Stimulated activated CD4-positive, alpha-beta T cell treated with anti-CD3 and anti-CD28 coated beads, Interleukin-4, amount 100 ng/mL, for 24 hours (primary cell): ENCODE measurements around the gene ATXN7L1.
"Not testable (repeated sequence)": the region's sequence is repeated elsewhere in the genome, so short reads cannot be mapped to it uniquely, and the experiment has no call there.

Experiments
- DNase-seq: peaks from one replicate; pipeline ENCODE4 v3.0.0-alpha.2; 2020

Gene ATXN7L1

GRCh38 chr7:105600720-105601550, 275.5 kb downstream of the ATXN7L1 start:
- no peak for DNase-seq

- no peak for DNase-seq
Measured at GRCh38 chr7:105599551-105599950, 276.8 kb downstream of the ATXN7L1 start.

- not testable (repeated sequence) for DNase-seq
Measured at GRCh38 chr7:105599080-105599479, 277.3 kb downstream of the ATXN7L1 start.

- DNase-seq: no peak
Measured at GRCh38 chr7:105596866-105597265, 279.5 kb downstream of the ATXN7L1 start.

GRCh38 chr7:105594034-105594433, 282.4 kb downstream of the ATXN7L1 start:
- no peak for DNase-seq

DNA sequence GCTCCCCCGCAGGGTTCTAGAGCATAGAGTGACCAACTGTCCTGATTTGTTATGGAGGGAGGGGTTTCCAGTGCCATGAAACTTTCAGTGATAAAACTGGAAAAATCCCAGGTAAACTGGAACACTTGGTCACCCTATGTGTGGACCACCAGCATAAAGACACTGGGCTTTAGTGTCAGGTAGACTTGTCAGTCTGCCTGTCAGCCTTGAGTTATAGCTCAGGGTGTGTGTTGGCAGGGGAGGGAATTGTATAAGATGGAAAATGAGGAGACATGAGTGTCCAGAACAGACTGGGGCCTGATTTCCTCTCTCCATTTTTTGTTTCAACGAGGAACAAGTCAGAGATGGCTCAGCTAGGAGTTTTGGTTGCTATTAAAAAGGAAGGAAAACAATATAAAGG, 284.9 kb downstream of the ATXN7L1 start:
- DNase-seq: no peak

- no peak for DNase-seq
Measured at GRCh38 chr7:105590793-105591192, 285.6 kb downstream of the ATXN7L1 start.

DNA sequence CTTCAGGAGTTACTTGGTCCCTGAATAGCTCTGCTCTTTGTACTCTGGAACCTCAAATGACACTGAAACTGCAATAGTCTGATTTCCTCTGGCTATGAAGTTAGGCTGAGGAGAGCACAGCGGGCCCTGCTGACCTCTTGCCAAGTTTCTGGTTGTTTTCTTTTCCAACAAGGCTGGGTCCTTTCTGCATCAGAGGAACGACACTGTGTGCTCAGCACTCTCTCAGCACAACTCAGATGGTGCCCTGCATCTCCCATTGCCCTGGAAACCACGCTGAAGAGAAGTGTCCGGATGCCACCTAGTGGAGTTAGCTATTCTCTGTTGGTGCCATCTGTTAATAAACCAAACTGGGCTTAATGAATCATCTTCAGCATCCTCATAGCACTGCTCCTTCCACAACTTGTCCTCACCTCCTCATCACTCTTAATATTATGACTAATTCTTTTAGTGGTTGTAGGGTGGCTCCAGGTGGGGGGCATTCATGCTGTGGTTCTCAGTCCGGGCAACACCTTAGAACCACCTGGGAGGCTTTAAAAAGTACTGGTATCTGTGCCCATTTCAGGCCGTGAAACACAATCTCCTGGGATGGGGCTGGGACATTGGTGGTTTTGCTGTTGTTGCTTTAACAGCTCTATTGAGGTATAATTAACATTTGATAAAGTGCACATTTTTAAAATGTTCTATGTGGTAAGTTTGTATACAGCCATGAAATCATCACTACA, 286.9 kb downstream of the ATXN7L1 start:
- DNase-seq: peak; percentile 52

DNA sequence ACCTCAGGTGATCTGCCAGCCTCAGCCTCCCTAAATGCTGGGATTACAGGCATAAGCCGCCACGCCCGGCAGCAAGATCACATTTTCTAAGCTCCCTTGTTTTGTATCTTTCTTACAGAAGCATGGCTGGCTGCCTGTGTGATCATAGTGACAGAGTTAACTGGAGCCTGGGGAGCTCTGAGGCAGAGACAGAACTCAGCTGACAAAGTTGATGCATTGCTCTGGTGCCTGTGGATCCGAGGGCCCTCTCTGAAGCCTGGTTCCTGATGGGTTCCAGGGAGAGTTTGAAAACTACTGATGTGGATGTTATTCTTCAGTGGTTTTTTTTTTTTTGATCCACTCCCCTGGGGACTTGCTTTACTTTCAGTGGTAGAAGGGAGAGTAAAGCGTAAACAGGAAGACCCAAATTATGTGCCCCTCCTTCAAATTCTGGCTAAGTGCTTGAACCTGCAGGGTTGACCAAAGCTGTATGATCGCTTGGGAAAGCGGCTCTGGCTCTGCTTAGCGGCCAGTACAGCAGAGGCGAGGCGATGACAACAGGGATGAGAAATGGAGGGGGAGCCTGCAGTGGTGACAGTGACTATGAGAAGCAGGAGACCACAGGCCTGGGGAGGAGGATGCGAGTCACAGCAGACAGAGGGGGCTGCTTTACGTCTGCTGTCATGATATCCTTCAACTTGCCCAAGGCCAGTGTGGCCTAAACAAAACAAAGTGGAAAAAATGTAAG, 288.3 kb downstream of the ATXN7L1 start:
- DNase-seq: no peak

- no peak for DNase-seq
Measured at GRCh38 chr7:105585850-105586500, 290.4 kb downstream of the ATXN7L1 start.

- no peak for DNase-seq
Measured at GRCh38 chr7:105584165-105584564, 292.2 kb downstream of the ATXN7L1 start.

DNA sequence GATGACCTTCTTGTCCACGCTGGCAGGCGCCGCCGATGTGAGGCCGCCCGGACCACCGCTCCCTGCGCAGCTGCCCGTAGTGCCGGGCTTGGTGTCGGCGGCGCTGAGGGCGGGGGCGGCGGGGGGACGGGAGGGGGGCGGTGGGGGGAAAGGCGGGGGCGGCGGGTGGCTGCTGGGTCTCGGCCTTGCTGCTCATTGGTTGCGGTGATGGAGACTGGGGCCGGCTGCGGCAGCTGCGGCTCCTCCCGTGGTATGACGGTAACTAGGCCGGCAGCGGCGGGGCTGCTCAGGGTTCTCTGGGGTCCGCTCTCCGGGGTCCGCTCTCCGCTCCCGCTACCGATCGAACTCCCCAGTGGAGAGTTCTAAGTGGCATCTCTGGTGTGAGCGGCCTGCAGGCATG, 293.3 kb downstream of the ATXN7L1 start:
- no peak for DNase-seq

DNA sequence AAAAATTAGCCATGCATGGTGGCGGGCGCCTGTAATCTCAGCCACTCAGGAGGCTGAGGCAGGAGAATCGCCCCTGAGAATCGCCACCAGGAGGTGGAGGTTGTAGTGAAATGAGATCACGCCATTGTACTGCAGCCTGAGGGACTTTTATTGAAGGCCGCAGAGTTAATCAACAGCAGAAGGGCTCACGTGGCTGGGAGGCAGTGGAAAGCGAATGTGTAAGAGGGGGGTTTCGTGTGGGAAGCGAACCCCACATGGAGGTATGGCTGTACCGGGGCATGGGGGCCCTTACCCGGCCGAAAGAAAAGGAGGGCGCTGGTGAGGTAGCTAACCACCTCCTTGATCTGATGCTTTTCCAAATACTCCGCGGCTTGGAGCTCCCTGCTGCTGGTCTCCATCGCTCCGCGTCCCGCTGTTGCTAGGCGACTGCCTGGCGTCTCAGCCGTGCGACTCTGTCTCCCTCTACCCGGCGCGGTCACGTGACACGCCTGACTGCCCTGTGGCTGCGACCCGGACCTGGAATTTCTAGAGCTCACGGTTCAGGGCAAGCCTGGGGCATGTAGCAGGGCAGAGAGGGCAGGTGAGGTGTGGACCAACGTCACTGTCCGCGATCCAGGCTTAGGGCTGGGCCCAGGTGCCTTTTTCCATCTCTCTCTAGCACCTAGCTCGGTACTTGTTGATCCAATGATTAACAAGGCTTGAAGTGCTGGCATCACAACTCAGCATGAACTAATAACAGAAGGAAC, 295.2 kb downstream of the ATXN7L1 start, which contains the start of gene EFCAB10:
Gene EFCAB10 (minus strand): TSS at position 428 of the 746 bp plus-strand sequence. CDS start 30 bp downstream, at position 398.
- peak; percentile 53 for DNase-seq

- no peak for DNase-seq
Measured at GRCh38 chr7:105580022-105580740, 296.2 kb downstream of the ATXN7L1 start.

- no peak for DNase-seq
Measured at GRCh38 chr7:105578496-105578895, 297.9 kb downstream of the ATXN7L1 start.

DNA sequence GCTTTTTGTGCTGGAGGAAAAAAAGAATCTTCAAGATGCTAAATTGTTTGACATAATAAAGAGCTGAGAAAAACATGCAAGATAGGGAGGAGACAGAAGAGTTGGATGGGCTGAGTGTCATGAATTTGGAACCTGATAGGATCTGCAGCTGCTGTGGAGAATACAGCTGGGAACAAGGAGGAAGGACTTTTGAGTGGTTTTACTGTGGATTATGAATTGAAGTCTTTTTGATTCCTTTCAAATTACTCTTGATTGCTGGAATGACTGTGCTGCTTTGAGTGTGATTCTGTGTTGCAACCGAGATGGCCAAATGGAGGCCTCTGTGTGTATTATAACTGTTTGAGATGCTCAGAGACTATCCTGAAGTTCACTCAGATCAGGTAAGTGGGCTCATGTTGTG, 299.1 kb downstream of the ATXN7L1 start:
- no peak for DNase-seq

DNA sequence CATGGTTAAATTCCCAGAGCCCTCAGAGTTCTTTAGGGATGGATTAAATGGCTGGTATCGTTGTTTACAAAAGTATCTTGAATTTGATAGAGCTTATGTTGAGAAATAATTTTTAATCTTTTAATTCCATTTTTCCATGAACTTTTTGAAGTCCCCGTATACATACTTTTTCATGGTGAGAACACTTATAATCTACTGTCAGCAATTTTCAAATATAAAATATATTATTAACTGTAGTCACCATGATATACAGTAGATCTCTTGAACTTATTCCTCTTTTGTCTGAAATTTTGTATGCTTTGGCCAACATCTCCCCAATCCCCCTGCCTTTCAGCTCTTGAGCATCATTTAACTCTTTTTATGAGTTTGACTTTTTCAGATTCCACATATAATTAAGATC, 304.5 kb downstream of the ATXN7L1 start:
- no peak for DNase-seq

GRCh38 chr7:105567821-105568220, 308.6 kb downstream of the ATXN7L1 start:
- DNase-seq: no peak

DNA sequence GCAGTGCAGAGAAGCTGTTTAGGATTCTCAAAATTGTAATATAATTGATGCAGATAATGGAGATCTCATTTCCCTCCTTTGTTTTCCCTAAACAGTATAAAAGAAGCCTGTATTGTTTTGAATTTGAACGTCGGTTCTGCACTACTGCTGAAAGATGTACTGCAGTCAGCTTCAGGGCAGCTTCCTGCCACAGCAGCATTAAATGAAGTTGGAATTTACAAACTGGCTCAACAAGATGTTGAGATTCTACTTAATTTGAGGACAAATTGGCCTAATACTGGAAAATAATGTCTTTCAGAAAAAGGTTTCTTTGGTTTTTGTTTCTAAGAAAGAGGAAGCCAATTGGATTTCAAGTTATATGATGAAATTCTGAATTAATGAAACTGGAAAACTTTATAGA, 309.4 kb downstream of the ATXN7L1 start:
- DNase-seq: no peak

DNA sequence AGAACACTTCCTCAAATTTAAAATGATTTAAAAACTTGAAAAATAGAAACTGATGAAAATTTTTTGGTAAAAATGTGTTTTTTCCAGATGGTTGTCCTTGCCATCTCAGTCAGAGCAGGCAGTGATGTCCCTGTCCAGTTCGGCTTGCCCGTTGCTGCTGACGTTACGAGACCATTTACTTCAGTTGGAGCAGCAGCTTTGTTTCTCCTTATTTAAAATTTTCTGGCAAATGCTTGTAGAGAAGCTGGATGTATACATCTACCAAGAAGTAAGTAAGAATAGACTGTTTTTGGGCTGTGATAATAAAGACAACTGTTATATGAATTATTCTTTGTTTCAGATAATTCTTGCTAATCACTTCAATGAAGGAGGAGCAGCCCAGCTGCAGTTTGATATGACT, 311.2 kb downstream of the ATXN7L1 start:
- DNase-seq: no peak

- no peak for DNase-seq
Measured at GRCh38 chr7:105559926-105560325, 316.5 kb downstream of the ATXN7L1 start.
